HepG2 (cell line): ENCODE data around the gene SLCO6A1. TPM values are rescaled to one million over a fixed set of nuclear protein-coding genes. Genes with fewer than 3 reads are reported as not detected.

Experiments
- ATAC-seq: fragments of 200-7000 bp; cut with Tn5 transposase; 3 replicates; pipeline ENCODE4 v1.9.1; 2020; ENCODE audit warnings: mild to moderate bottlenecking, moderate library complexity
- BruUV-seq: library from RNA; stranded (reverse); fragments of 400-500 nt; replicated peaks from 2 replicates; lab custom pipeline; 2021; lab: Mats Ljungman, UMichigan
- CTCF ChIA-PET: fragments of 300-600 bp; formaldehyde crosslinking; extraction: SDS; loops from one replicate; lab custom pipeline; 2021; ENCODE audit warnings: low total read pairs, inconsistent platforms, low intra/inter-chr PET ratio; lab: Yijun Ruan, JAX
- POLR2A ChIA-PET: fragments of 350-600 bp; sonication (Branson Sonifier 250); formaldehyde crosslinking; loops from one replicate; lab custom pipeline; 2020; ENCODE audit warnings: antibody characterized with exemption, inconsistent platforms; lab: Yijun Ruan, JAX
- DNase-seq: peaks from one replicate; pipeline ENCODE4 v3.0.0-alpha.2; 2015; ENCODE audit warnings: low spot score
- FAIRE-seq: peaks from 3 replicates; lab custom pipeline; 2011; peaks lifted over from hg19 to GRCh38; lab: Jason Lieb, UNC
- H2AFZ ChIP-seq: one replicate; pipeline ENCODE4 v1.6.1; 2011; ENCODE audit warnings: low read length, inconsistent platforms
- H3K27ac ChIP-seq: fragments of 300-600 bp; 3 replicates; pipeline ENCODE4 v1.8.0; 2011; ENCODE audit warnings: mixed run types, mild to moderate bottlenecking, mixed read lengths, low read length, inconsistent platforms; ENCODE audit not compliant: insufficient read depth; ENCODE audit errors: extremely low read length
- H3K27me3 ChIP-seq, 2 experiments: fragments of 200-600 bp in 1 of 2; 2 replicates in 1 of 2; 3 replicates in 1 of 2; pipeline versions ENCODE4 v1.6.0 to v1.8.0; 2011; ENCODE audit warnings: low read length in 2 of 2, mild to moderate bottlenecking in 2 of 2, moderate library complexity in 2 of 2, inconsistent platforms in 1 of 2; ENCODE audit not compliant: insufficient read depth in 2 of 2, control insufficient read depth in 1 of 2
- H3K36me3 ChIP-seq, 2 experiments: fragments of 200-600 bp in 1 of 2; replicated peaks in 1 of 2; 2 replicates in 1 of 2; 3 replicates in 1 of 2; pipeline versions ENCODE4 v1.5.1 to v1.8.0; 2011; ENCODE audit warnings: low read length in 2 of 2, inconsistent platforms in 1 of 2; ENCODE audit not compliant: insufficient read depth in 2 of 2, control insufficient read depth in 1 of 2
- H3K4me1 ChIP-seq: 2 replicates; pipeline ENCODE4 v1.5.1; 2012; ENCODE audit warnings: low read length, inconsistent platforms; ENCODE audit not compliant: insufficient read depth
- H3K4me2 ChIP-seq: 2 replicates; pipeline ENCODE4 v1.6.0; 2011; ENCODE audit warnings: low read depth, low read length, inconsistent platforms
- H3K4me3 ChIP-seq, 3 experiments: fragments of 200-600 bp in 1 of 3; sonication (generic), shearing (Covaris generic) in 1 of 3; replicated peaks in 1 of 3; 2 replicates each; pipeline ENCODE4 v1.5.1; 2011 to 2016; ENCODE audit warnings: low read length in 3 of 3, inconsistent platforms in 2 of 3, low read depth in 2 of 3, mild to moderate bottlenecking in 2 of 3, control low read depth in 1 of 3, mixed read lengths in 1 of 3; ENCODE audit not compliant: insufficient read depth in 1 of 3
- H3K79me2 ChIP-seq: one replicate; pipeline ENCODE4 v1.6.1; 2011; ENCODE audit warnings: low read length, inconsistent platforms; ENCODE audit not compliant: insufficient read depth
- H3K9ac ChIP-seq: 2 replicates; pipeline ENCODE4 v1.6.0; 2011; ENCODE audit warnings: mild to moderate bottlenecking, low read depth, low read length, inconsistent platforms; ENCODE audit not compliant: insufficient read depth
- H3K9me3 ChIP-seq: 2 replicates; pipeline ENCODE4 v1.5.1; 2012; ENCODE audit warnings: mild to moderate bottlenecking, low read length
- H4K20me1 ChIP-seq: 2 replicates; pipeline ENCODE4 v1.6.0; 2011; ENCODE audit warnings: inconsistent platforms, mild to moderate bottlenecking, low read length, moderate library complexity; ENCODE audit not compliant: insufficient read depth
- CTCF ChIP-seq: sonication (generic); formaldehyde crosslinking; IDR thresholded peaks from 2 replicates; pipeline ENCODE4 v1.5.0; 2020; ENCODE audit warnings: mild to moderate bottlenecking, missing genetic modification reagents, moderate library complexity
- GTF3A ChIP-seq: sonication (generic); formaldehyde crosslinking; conservative IDR thresholded peaks from 2 replicates; pipeline ENCODE4 v1.4.0; 2020; ENCODE audit warnings: mild to moderate bottlenecking, missing genetic modification reagents
- MTERF4 ChIP-seq: sonication (generic); formaldehyde crosslinking; IDR thresholded peaks from 2 replicates; pipeline ENCODE4 v1.8.0; 2023; ENCODE audit warnings: mild to moderate bottlenecking, missing genetic modification reagents
- TRAFD1 ChIP-seq: sonication (generic); formaldehyde crosslinking; IDR thresholded peaks from 2 replicates; pipeline ENCODE4 v1.5.1; 2020; ENCODE audit warnings: missing genetic modification reagents, mild to moderate bottlenecking, borderline replicate concordance
- ZBTB4 ChIP-seq: sonication (generic); formaldehyde crosslinking; IDR thresholded peaks from 2 replicates; pipeline ENCODE4 v1.4.0; 2020; ENCODE audit warnings: missing genetic modification reagents, mild to moderate bottlenecking, borderline replicate concordance
- ZNF33A ChIP-seq: sonication (generic); formaldehyde crosslinking; IDR thresholded peaks from 2 replicates; pipeline ENCODE4 v1.5.1; 2020; ENCODE audit warnings: missing genetic modification reagents, mild to moderate bottlenecking, moderate library complexity, borderline replicate concordance
- WGBS: methylation state at CpG from one replicate; pipeline ENCODE4 v1.1.6; 2017; ENCODE audit warnings: low lambda C conversion rate; 5-methylcytosine and 5-hydroxymethylcytosine counted together
- in situ Hi-C: cut with HindIII; loops from 2 replicates; pipeline ENCODE4 v1.10.0; 2017; ENCODE audit warnings: low pct_unique_long_range_greater_than_20kb; ENCODE audit not compliant: extremely low pct_ligation_motif_present
- intact Hi-C: fragments of 100-400 bp; cut with micrococcal nuclease; formaldehyde crosslinking; loops from one replicate; pipeline ENCODE4 v1.10.0; 2022; ENCODE audit not compliant: unreplicated experiment
- polyA plus RNA-seq, 8 experiments: library from polyadenylated mRNA; depleted of rRNA in 3 of 8; stranded (reverse) in 7 of 8; unstranded in 1 of 8; fragments of >200 nt; fragmentation: Illumina TruSeq in 4 of 8; extraction: Trizol in 4 of 8; gene quantifications; 2 replicates each; pipeline versions ENCODE4 v1.2.1 to v1.2.3, GENCODE V29; 2011 to 2016; ENCODE audit warnings: low read depth in 4 of 8, missing spikeins in 1 of 8, mixed read lengths in 1 of 8; ENCODE audit not compliant: insufficient read depth in 1 of 8
- total RNA-seq, 5 experiments: library from RNA; depleted of rRNA; stranded (reverse); fragments of >200 nt; fragmentation: Illumina TruSeq; extraction: Trizol; gene quantifications; 2 replicates each; pipeline ENCODE4 v1.2.3, GENCODE V29; 2016; ENCODE audit warnings: low read depth in 1 of 5

Gene SLCO6A1
- total and polyA plus RNA-seq, 2 of the 13 experiments (the other 11 are each of a cell fraction or from before 2014, with no cell fraction given): 0.31 to 0.48 TPM

GRCh38 chr5:102542057-102542456 lies 43.3 kb upstream of the SLCO6A1 start:
- intact Hi-C loops (no loop called here), in situ Hi-C loops (no loop called here)
- POLR2A ChIA-PET: no interaction called here
- DNase-seq: no peak
- H3K4me1 ChIP-seq: no peaks in the 10 kb centered on the region
- CTCF ChIA-PET: no interaction called here
- H3K36me3 ChIP-seq: no peaks in the 10 kb centered on the region
- H3K4me3 ChIP-seq: no peak overlapping the region
- no peak for FAIRE-seq
- H3K4me2 ChIP-seq: no peak overlapping the region
- TF ChIP-seq ZBTB4 (CRISPR knock-in tag): no peak
- no peak for TF ChIP-seq CTCF (CRISPR knock-in tag)
- TF ChIP-seq GTF3A (CRISPR knock-in tag): no peak
- no peak for TF ChIP-seq ZNF33A (CRISPR knock-in tag)
- no peak for TF ChIP-seq MTERF4 (CRISPR knock-in tag)
- no peak for TF ChIP-seq TRAFD1 (CRISPR knock-in tag)
- no peak for ATAC-seq
- no peaks in the 10 kb centered on the region for H4K20me1 ChIP-seq
- H2AFZ ChIP-seq: no peak overlapping the region
- H3K9ac ChIP-seq: no peak overlapping the region
- BruUV-seq: no TSS peak
- H3K79me2 ChIP-seq: no peaks in the 10 kb centered on the region
- H3K27me3 ChIP-seq: no peaks in the 10 kb centered on the region
- 0% methylated on average over 1 of the region's 1 CpG for WGBS
- no peaks in the 10 kb centered on the region for H3K9me3 ChIP-seq
- H3K27ac ChIP-seq: no peak overlapping the region
